Skeletal muscle cell (primary cell): ENCODE data around the gene ST6GALNAC2.
"Not testable (repeated sequence)": the region's sequence is repeated elsewhere in the genome, so short reads cannot be mapped to it uniquely, and the experiment has no call there.

Source experiments
- DNase-seq: peaks from one replicate; pipeline ENCODE4 v3.0.0-alpha.2; 2010; ENCODE audit warnings: low read depth
- H3K4me3 ChIP-seq: 2 replicates; pipeline ENCODE4 v1.5.1; 2011; ENCODE audit warnings: low read depth, mild to moderate bottlenecking, control low read depth, low read length, moderate library complexity

Gene ST6GALNAC2

GRCh38 chr17:76606685-76607084 lies 21.0 kb upstream of the ST6GALNAC2 start:
- DNase-seq, H3K4me3 ChIP-seq: not testable (repeated sequence)

GRCh38 chr17:76601065-76601464 lies 15.4 kb upstream of the ST6GALNAC2 start:
- no peak overlapping the region for H3K4me3 ChIP-seq
- DNase-seq = no peak

DNA sequence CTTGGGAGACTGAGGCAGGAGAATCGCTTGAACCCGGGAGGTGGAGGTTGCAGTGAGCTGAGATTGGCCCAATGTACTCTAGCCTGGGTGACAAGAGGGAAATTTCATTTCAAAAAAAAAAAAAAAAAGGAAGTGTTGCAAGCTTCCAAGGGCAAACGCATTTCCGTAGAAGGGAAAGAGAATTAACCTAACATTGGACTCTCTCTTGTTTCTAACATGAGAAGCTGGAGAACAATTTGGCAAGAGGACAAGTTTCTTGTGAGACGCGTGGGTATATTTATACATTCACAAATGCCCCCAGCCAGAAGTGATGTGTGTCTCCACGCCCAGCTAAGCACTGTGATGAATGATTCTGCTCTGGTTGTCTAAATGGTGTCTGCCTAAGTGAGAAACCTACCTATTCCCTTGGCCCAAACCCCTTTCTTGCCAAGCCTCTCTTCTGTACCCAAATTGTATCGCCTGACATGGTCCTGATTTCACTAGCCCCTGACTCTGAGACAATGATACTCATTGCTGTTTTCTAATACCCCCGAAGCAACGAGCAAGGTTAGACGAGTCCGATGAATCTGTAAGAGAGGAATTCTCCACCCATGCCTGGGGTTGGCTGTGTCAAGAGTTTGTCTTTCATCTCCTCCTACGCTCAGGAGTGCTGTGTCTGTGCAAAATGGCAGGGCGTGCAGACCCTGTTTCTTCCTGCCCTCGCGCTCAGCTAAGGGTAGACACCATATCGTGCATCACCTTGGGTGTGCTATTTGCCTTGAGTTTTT lies 14.2 kb upstream of the ST6GALNAC2 start:
- no peak for DNase-seq
- no peak overlapping the region for H3K4me3 ChIP-seq

GRCh38 chr17:76598004-76598439 lies 12.4 kb upstream of the ST6GALNAC2 start:
- DNase-seq = no peak

DNA sequence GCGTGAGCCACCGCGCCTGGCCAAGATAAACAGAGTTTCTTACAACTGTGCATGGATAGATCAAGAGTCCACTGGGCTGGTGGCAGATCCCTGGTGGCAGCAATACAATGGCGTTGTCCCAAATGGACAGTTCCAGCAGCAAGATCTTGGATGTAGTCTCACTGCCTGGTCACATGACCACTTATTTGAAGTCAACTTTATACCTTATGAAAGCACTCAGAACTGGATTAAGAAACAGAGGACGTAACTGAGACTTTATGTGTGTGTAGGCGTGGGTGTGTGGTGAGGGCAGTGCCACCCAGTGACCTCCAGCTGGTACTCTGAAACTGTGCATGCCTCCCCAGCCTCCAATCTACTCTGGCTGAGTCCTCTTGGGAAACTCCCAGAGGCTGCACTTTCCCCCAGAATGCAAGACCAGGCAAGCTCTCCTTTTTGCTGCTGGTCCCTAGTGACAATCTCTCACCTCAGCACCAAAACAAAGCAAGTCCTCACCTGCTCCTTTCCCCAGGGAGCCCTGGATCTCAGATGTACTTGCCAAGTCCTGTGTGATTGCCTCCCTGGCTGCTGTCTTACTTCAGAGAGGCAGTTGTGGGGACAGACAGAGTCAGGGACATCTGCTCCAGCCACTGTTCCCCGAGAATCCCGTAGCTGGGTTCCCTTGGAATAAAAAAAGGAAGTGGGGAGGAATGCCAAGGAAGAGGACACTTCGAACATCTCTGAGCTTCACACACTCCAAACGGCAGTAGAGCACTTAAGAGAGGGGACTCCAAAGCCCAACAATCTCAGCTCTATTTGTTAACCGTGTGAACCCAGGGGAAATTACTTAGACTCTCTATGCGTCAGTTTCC lies 11.7 kb upstream of the ST6GALNAC2 start:
- no peak overlapping the region for H3K4me3 ChIP-seq
- DNase-seq = no peak

More at GRCh38 chr17:76598004-76598439, 12.4 kb upstream of the ST6GALNAC2 start:
- no peak overlapping the region for H3K4me3 ChIP-seq

- DNase-seq = peak; percentile 35
- H3K4me3 ChIP-seq = no peak overlapping the region
These were observed 9.0 kb upstream of the ST6GALNAC2 start for GRCh38 chr17:76594690-76595089.

DNA sequence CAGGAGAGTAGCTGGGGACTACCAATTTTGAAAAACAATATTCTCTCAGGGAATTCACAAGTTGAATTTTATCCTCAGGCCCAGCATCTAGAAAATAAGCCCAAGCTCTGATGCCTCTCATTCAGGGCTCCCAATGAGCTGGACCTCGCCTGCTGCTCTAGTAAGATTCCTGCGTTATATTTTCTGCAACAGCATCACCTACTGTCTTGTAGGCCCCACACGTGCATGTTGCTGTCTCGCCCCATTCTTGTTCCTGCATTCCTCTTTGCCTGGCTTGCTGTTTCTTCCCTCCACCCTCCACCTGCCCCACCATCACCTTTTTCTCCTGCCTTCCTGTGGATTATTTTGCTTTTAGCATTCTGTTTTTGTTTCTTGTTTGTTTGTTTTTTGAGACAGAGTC lies 8.3 kb upstream of the ST6GALNAC2 start:
- no peak for DNase-seq
- no peak overlapping the region for H3K4me3 ChIP-seq

GRCh38 chr17:76593384-76593826 lies 7.7 kb upstream of the ST6GALNAC2 start:
- no peak for DNase-seq
- H3K4me3 ChIP-seq = no peak overlapping the region

GRCh38 chr17:76588182-76588581 lies 2.5 kb upstream of the ST6GALNAC2 start:
- no peak overlapping the region for H3K4me3 ChIP-seq
- DNase-seq = no peak

DNA sequence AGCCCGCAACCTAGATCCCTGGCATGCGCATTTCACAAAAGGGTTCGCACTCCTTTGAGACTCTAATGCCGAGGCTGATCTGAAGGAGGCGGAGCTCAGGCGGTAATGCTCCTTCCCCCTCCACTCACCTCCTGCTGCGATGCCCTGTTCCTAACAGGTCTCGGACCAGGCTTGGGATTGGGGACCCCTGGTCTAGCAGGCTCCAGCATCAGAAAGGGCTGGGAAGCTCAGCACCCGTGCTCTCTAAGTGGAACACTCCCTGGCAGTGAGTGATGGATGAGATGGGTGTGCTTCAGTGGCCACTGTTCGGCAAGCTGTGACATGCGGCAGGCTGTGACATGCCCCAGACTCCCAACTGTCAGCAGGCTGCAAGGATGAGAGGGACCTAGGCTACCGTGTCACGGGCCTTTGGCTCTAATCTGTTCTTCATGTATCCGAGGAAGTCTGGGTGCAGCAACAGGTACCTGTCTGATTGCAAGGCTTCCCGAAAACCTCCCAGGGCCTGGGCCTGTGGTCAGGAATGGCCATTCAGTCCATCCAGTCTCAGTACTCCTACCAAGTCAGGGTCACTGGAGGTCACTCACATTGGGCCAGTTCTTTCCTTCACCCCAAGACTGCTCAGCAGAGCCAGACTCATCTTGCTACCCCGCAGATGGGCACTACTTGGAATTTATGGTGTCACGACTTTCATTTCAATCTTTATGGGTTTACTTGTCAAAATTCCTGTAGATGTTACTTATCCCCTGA lies 1.3 kb upstream of the ST6GALNAC2 start:
- no peak overlapping the region for H3K4me3 ChIP-seq
- DNase-seq = no peak

DNA sequence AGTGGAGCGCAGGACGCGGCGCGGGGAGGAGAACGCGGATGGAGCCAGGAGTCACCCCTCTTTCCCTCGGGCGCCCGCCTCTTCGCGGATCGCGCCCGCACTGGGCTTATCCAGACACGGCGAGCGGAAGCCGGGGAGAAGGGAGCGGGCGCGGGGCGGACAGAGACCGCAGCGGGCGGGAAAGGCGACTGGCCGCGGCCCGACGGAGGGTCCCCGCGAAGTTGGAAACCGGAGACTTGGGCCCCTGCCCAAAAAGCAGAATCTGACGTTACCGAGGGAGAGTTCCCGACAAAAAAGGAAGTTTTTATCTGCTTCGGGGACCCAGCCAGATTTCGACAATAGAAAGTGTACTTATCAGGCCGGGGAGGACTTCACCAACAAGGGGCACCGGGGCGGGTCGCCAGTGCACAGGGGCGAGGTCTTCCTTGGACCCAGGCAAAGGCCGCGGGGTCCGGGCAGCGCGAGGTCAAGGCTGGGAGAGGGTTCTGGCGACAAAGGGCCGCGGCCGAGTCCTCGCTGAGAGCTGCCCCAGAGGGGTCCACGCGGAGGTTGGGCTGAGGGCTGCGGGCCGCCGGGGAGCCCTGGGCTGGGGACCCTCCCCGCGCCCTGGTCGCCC lies 519 bp downstream of the ST6GALNAC2 start:
- no peak for DNase-seq
- H3K4me3 ChIP-seq = peak overlapping the region; percentile 45

- no peak for DNase-seq
- peak overlapping the region; percentile 45 for H3K4me3 ChIP-seq
These were observed 1.1 kb downstream of the ST6GALNAC2 start for GRCh38 chr17:76584427-76585032.

DNA sequence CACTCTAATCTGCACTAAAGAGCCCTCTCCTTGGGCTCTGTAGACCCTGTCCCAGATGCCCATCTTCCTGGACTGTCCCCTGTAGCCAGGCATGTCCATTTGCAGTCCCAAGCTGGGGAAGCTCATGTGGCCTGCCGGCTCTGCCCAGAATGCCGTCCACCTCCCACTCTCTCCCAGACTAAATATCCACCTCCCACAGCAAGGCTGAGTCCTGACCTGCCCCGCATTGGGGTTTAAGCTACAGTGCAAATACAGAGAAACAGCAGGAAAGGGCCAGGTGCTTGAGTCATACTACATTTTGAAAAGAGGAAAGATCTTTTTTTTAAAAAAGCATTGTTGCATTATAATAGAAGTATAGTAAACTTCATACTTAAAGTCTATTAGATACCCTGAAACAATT lies 3.0 kb downstream of the ST6GALNAC2 start:
- H3K4me3 ChIP-seq = no peak overlapping the region
- no peak for DNase-seq

GRCh38 chr17:76581515-76581914 lies 4.1 kb downstream of the ST6GALNAC2 start:
- DNase-seq = no peak
- no peak overlapping the region for H3K4me3 ChIP-seq

DNA sequence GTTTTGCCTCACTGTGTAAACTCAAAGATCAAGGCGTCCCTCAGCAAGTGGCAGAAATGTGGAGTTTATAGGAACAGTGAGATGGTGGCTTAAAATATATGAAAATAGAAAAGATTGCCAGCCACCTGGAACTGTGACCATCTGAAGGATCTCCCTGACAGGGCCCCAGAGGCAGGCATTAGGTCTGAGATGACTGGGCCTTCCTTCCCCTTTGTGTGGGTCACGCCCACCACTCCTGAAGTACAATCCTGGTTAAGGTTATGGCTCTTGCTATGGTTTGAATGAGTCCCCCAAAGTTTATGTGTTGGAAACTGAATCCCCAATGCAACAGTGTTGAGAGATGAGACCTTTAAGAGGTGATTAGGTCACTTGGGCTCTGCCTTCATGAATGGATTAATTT lies 6.4 kb downstream of the ST6GALNAC2 start:
- no peak for DNase-seq
- H3K4me3 ChIP-seq = no peak overlapping the region

DNA sequence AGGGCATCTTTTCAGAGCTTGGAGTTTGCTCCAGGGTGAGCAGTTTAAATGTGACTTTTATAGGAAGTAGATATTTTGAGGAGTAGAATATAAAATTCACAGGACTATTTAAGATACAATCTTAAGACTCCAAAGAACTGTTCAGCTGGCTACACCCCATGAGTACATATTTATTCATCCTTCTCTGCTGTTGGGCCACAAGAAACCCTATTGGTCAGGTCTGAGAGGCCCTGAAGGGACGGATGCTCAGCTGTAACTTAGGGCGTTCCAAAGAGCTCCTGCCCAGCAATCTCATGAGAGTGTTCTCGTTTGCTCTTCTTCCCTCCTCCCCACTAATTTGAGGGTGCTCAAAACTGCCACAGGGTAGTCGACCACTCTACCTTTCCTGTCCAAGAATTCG lies 7.3 kb downstream of the ST6GALNAC2 start:
- no peak for DNase-seq
- H3K4me3 ChIP-seq = no peak overlapping the region

- H3K4me3 ChIP-seq = no peak overlapping the region
- DNase-seq = no peak
These were observed 7.8 kb downstream of the ST6GALNAC2 start for GRCh38 chr17:76577876-76578275.

DNA sequence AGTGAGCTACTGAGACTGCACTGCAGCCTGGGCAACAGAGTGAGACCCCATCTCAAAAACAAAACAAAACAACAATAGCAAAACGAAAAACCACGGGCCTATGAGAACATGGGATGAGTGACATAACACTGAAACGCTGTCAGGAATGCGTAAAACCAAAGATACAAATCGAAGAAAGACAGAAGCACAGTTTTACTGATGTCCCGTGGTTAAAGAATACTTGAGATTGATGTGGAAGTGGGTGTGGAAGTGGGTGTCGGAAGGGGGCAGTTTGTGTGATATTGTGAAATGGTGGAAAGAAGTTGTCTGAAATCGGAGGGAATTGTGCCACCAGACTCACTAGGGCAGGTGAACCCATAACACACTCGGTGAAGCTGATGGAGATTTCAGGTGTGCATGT lies 9.5 kb downstream of the ST6GALNAC2 start:
- DNase-seq = no peak
- no peak overlapping the region for H3K4me3 ChIP-seq

DNA sequence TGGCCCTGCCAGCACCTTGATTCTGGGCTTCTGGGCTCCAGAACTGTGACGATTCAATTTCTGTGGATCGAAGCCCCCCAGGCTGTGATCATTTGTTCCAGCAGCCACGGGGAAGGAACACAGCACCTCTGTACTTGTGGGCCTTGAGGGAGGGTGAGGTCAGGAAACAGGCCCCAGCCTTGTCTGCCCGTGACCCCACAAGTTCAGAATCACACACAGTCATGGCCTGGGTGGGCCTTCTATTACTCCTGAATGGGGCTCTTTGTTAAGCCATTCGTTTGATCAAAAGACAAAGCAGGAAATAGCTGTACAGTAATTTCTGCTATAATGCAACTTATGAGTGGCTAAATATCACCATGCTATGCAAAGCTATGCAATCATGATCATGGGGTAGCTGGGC lies 10.1 kb downstream of the ST6GALNAC2 start:
- H3K4me3 ChIP-seq = no peak overlapping the region
- no peak for DNase-seq
